GM12878 (cell line): ENCODE results near the gene NAA35. TPM values are rescaled to one million over a fixed set of nuclear protein-coding genes. Genes with fewer than 3 reads are reported as not detected.

Experiments
- ATAC-seq: fragments of 200-7000 bp; cut with Tn5 transposase; 3 replicates; pipeline ENCODE4 v1.9.1; 2020; ENCODE audit warnings: mild to moderate bottlenecking, moderate library complexity
- BruUV-seq: library from RNA; stranded (reverse); fragments of 400-500 nt; replicated peaks from 2 replicates; lab custom pipeline; 2021; lab: Mats Ljungman, UMichigan
- CTCF ChIA-PET: fragments of 300-600 bp; sonication (Branson Sonifier 250); formaldehyde crosslinking; extraction: SDS; loops from one replicate; lab custom pipeline; 2021; ENCODE audit warnings: inconsistent platforms; lab: Yijun Ruan, JAX
- POLR2A ChIA-PET: fragments of 350-600 bp; formaldehyde crosslinking; extraction: SDS; loops from one replicate; lab custom pipeline; 2021; ENCODE audit warnings: inconsistent platforms; lab: Charles Lee
- RAD21 ChIA-PET: fragments of 300-600 bp; sonication (Branson Sonifier 250); formaldehyde crosslinking; loops from one replicate; lab custom pipeline; 2023; ENCODE audit warnings: antibody characterized with exemption; ENCODE audit not compliant: unreplicated experiment; lab: Charles Lee
- SMC1A ChIA-PET: fragments of 300-600 bp; sonication (Branson Sonifier 250); formaldehyde crosslinking; loops from one replicate; lab custom pipeline; 2023; ENCODE audit not compliant: unreplicated experiment, uncharacterized antibody; lab: Charles Lee
- DNase-seq: peaks from one replicate; pipeline ENCODE4 v3.0.0-alpha.2; 2011; ENCODE audit warnings: low read depth, low spot score
- FAIRE-seq: peaks from 3 replicates; lab custom pipeline; 2011; peaks lifted over from hg19 to GRCh38; lab: Jason Lieb, UNC
- H2AFZ ChIP-seq: 2 replicates; pipeline ENCODE4 v1.6.0; 2011; ENCODE audit warnings: low read depth, low read length, control low read depth; ENCODE audit not compliant: control insufficient read depth
- H3K27ac ChIP-seq: 2 replicates; pipeline ENCODE4 v1.5.1; 2011; ENCODE audit warnings: control low read depth; ENCODE audit not compliant: control insufficient read depth, insufficient read depth
- H3K27me3 ChIP-seq, 2 experiments: replicated peaks in 1 of 2; 2 replicates each; pipeline versions ENCODE4 v1.6.0 to v1.6.1; 2011; ENCODE audit warnings: low read length in 1 of 2; ENCODE audit not compliant: control insufficient read depth in 2 of 2, insufficient read depth in 2 of 2
- H3K36me3 ChIP-seq, 2 experiments: 2 replicates each; pipeline ENCODE4 v1.5.1; 2011; ENCODE audit warnings: low read length in 1 of 2; ENCODE audit not compliant: control insufficient read depth in 2 of 2, insufficient read depth in 2 of 2
- H3K4me1 ChIP-seq: 2 replicates; pipeline ENCODE4 v1.6.1; 2011; ENCODE audit warnings: mild to moderate bottlenecking, low read length, moderate library complexity, mixed read lengths; ENCODE audit not compliant: control insufficient read depth, insufficient read depth
- H3K4me2 ChIP-seq: 2 replicates; pipeline ENCODE4 v1.6.0; 2011; ENCODE audit warnings: control low read depth; ENCODE audit not compliant: control insufficient read depth, insufficient read depth
- H3K4me3 ChIP-seq: fragments of 200-600 bp; sonication (generic); 2 replicates; pipeline ENCODE4 v1.5.1; 2016
- H3K79me2 ChIP-seq: 2 replicates; pipeline ENCODE4 v1.6.0; 2011; ENCODE audit warnings: low read length; ENCODE audit not compliant: control insufficient read depth, insufficient read depth
- H3K9ac ChIP-seq: 2 replicates; pipeline ENCODE4 v1.8.0; 2011; ENCODE audit warnings: low read length, control low read depth, mixed read lengths; ENCODE audit not compliant: control insufficient read depth, insufficient read depth
- H3K9me3 ChIP-seq: replicated peaks from 3 replicates; pipeline ENCODE4 v1.5.1; 2011; ENCODE audit warnings: mild to moderate bottlenecking, low read length; ENCODE audit not compliant: control insufficient read depth, insufficient read depth
- H4K20me1 ChIP-seq: 2 replicates; pipeline ENCODE4 v1.6.0; 2011; ENCODE audit not compliant: control insufficient read depth, insufficient read depth
- BCL3 ChIP-seq: IDR thresholded peaks from 2 replicates; pipeline ENCODE4 v1.6.1; 2011; ENCODE audit warnings: borderline replicate concordance, low read depth, mild to moderate bottlenecking, moderate library complexity, low read length; ENCODE audit not compliant: insufficient read depth, poor library complexity, severe bottlenecking
- CHD2 ChIP-seq: IDR thresholded peaks from 2 replicates; pipeline ENCODE4 v1.6.1; 2011; ENCODE audit warnings: low read depth, low read length, improper control_type of control experiment, borderline replicate concordance
- CUX1 ChIP-seq: IDR thresholded peaks from 2 replicates; pipeline ENCODE4 v1.6.1; 2012; ENCODE audit warnings: improper control_type of control experiment, low read depth, low read length; ENCODE audit not compliant: insufficient replicate concordance
- ELK1 ChIP-seq: IDR thresholded peaks from 2 replicates; pipeline ENCODE4 v1.6.1; 2012; ENCODE audit warnings: low read depth, low read length, improper control_type of control experiment
- IKZF1 ChIP-seq: fragments of 450-650 bp; conservative IDR thresholded peaks from 2 replicates; pipeline ENCODE4 v1.6.1; 2017; ENCODE audit warnings: antibody characterized with exemption, mild to moderate bottlenecking
- MEF2A ChIP-seq: IDR thresholded peaks from 2 replicates; pipeline ENCODE4 v1.6.1; 2011; ENCODE audit warnings: low read depth, mild to moderate bottlenecking, low read length, moderate library complexity; ENCODE audit not compliant: insufficient read depth
- NFYB ChIP-seq: IDR thresholded peaks from 2 replicates; pipeline ENCODE4 v1.6.1; 2011; ENCODE audit warnings: low read depth, mild to moderate bottlenecking, low read length, improper control_type of control experiment, moderate library complexity; ENCODE audit not compliant: insufficient read depth
- NR2F1 ChIP-seq: fragments of 450-650 bp; conservative IDR thresholded peaks from 2 replicates; pipeline ENCODE4 v1.6.1; 2017; ENCODE audit warnings: mild to moderate bottlenecking
- POLR2AphosphoS2 ChIP-seq: IDR thresholded peaks from 2 replicates; pipeline ENCODE4 v1.6.1; 2011; ENCODE audit warnings: low read depth, mild to moderate bottlenecking, low read length, improper control_type of control experiment, moderate library complexity
- RELA ChIP-seq: fragments of 450-650 bp; IDR thresholded peaks from 2 replicates; pipeline ENCODE4 v1.8.0; 2014; ENCODE audit warnings: borderline replicate concordance; ENCODE audit not compliant: partially characterized antibody
- RFX5 ChIP-seq: IDR thresholded peaks from 2 replicates; pipeline ENCODE4 v1.6.1; 2011; ENCODE audit warnings: low read depth, low read length, improper control_type of control experiment
- ZSCAN29 ChIP-seq: fragments of 450-650 bp; IDR thresholded peaks from 2 replicates; pipeline ENCODE4 v1.6.1; 2017; ENCODE audit warnings: mild to moderate bottlenecking, moderate library complexity
- WGBS: methylation state at CpG from one replicate; pipeline ENCODE4 v1.1.6; 2016; ENCODE audit warnings: low lambda C conversion rate; ENCODE audit not compliant: insufficient replicate concordance, insufficient coverage; ENCODE audit errors: missing lambda C conversion rate; 5-methylcytosine and 5-hydroxymethylcytosine counted together
- in situ Hi-C: fragments of 300-500 bp; cut with MboI; formaldehyde crosslinking; loops from 9 replicates; pipeline ENCODE4 v1.14.3; 2018; ENCODE audit warnings: mixed read lengths
- intact Hi-C: fragments of 100-400 bp; cut with micrococcal nuclease; formaldehyde crosslinking; loops from one replicate; pipeline ENCODE4 v1.14.2; 2022; ENCODE audit not compliant: unreplicated experiment
- polyA plus RNA-seq, 11 experiments: library from polyadenylated mRNA; depleted of rRNA in 4 of 11; unstranded in 6 of 11; stranded (reverse) in 5 of 11; fragments of >200 nt; fragmentation: Nextera tagmentation in 4 of 11; fragmentation: Illumina TruSeq in 1 of 11; extraction: Ambion mirVana in 4 of 11; extraction: Trizol in 1 of 11; gene quantifications; 1 replicate in 1 of 11; 2 replicates in 10 of 11; pipeline versions ENCODE4 v1.2.1 to v1.2.3, GENCODE V29; 2011 to 2016; ENCODE audit warnings: inconsistent platforms in 2 of 11, missing spikeins in 2 of 11, low read depth in 1 of 11
- total RNA-seq, 4 experiments: library from RNA; depleted of rRNA in 3 of 4; stranded (reverse); fragments of >200 nt in 3 of 4; fragmentation: Illumina TruSeq in 1 of 4; extraction: Trizol in 1 of 4; gene quantifications; 2 replicates each; pipeline versions ENCODE4 v1.2.1 to v1.2.3, GENCODE V29; 2013 to 2021

NAA35 gene
- total and polyA plus RNA-seq, 10 of the 15 experiments (the other 5 are each of a cell fraction or from before 2014, with no cell fraction given), result 15.5 to 38.0 (median 26.9) TPM

- H3K27ac ChIP-seq, result no peak overlapping the region
- WGBS, result 95% methylated on average over 3 of the region's 3 CpGs
- no TSS peak for BruUV-seq
These were observed 40.4 kb downstream of the NAA35 start for GRCh38 chr9:85981369-85981768.

More at GRCh38 chr9:85981369-85981768, 40.4 kb downstream of the NAA35 start:
- FAIRE-seq (no peak), DNase-seq (no peak), ATAC-seq (no peak)
- Histone ChIP-seq H3K36me3 (peaks cover 0 to 14% of the 10 kb centered on the region in 2 experiments; a peak in 3 of 4 replicates), H3K4me3 (no peak overlapping the region), H3K79me2 (no peaks in the 10 kb centered on the region), H3K4me2 (no peak overlapping the region), H3K27me3 (no peaks in the 10 kb centered on the region), H2AFZ (no peak overlapping the region), H4K20me1 (no peaks in the 10 kb centered on the region), H3K9ac (no peak overlapping the region), H3K4me1 (no peaks in the 10 kb centered on the region), H3K9me3 (no peaks in the 10 kb centered on the region)
- CTCF ChIA-PET, result no interaction called here
- intact Hi-C loops, result no loop called here
- in situ Hi-C loops, result no loop called here
- SMC1A ChIA-PET, result no interaction called here
- RAD21 ChIA-PET, result no interaction called here
- POLR2A ChIA-PET, result no interaction called here
- TF ChIP-seq BCL3 (no peak), RFX5 (no peak), CUX1 (no peak), RELA (no peak), CHD2 (no peak), NFYB (no peak), MEF2A (no peak), IKZF1 (no peak), ZSCAN29 (no peak), NR2F1 (no peak), ELK1 (no peak), POLR2AphosphoS2 (no peak)
